Caco-2 (cell line): ENCODE data around the gene TF. TPM values are rescaled to one million over a fixed set of nuclear protein-coding genes. Genes with fewer than 3 reads are reported as not detected.

Experiments used
- BruUV-seq: library from RNA; stranded (reverse); fragments of 400-500 nt; replicated peaks from 2 replicates; lab custom pipeline; 2021; lab: Mats Ljungman, UMichigan
- CTCF ChIA-PET: fragments of 300-600 bp; sonication (Branson Sonifier 250); formaldehyde crosslinking; loops from one replicate; lab custom pipeline; 2022; ENCODE audit warnings: antibody characterized with exemption; lab: Charles Lee
- POLR2A ChIA-PET: fragments of 300-600 bp; sonication (Branson Sonifier 250); formaldehyde crosslinking; loops from one replicate; lab custom pipeline; 2022; ENCODE audit warnings: antibody characterized with exemption; lab: Charles Lee
- DNase-seq, 2 experiments: peaks; one replicate each; pipeline versions ENCODE4 v3.0.0 to v3.0.0-alpha.2; 2020 to 2022
- H3K27me3 ChIP-seq: replicated peaks from 2 replicates; pipeline ENCODE4 v1.6.0; 2011; ENCODE audit warnings: low read length; ENCODE audit not compliant: control insufficient read depth, insufficient read depth
- H3K36me3 ChIP-seq: 2 replicates; pipeline ENCODE4 v1.5.1; 2011; ENCODE audit warnings: low read length; ENCODE audit not compliant: control insufficient read depth, insufficient read depth
- H3K4me1 ChIP-seq: fragments of 250-450 bp; sonication (Bioruptor Pico); 2 replicates; pipeline ENCODE4 v1.5.1; 2020; ENCODE audit warnings: mild to moderate bottlenecking
- H3K4me3 ChIP-seq: 2 replicates; pipeline ENCODE4 v1.5.1; 2011; ENCODE audit warnings: low read depth, mild to moderate bottlenecking, control low read depth, low read length
- H3K9me3 ChIP-seq: fragments of 250-450 bp; sonication (Bioruptor Pico); 2 replicates; pipeline ENCODE4 v1.5.1; 2020; ENCODE audit warnings: mild to moderate bottlenecking, moderate library complexity
- H3K27ac Mint-ChIP-seq: one replicate; pipeline ENCODE4 v1.8.0; 2022; ENCODE audit warnings: mixed read lengths; ENCODE audit not compliant: unreplicated experiment
- H3K27me3 Mint-ChIP-seq: one replicate; pipeline ENCODE4 v1.8.0; 2022; ENCODE audit warnings: mixed read lengths; ENCODE audit not compliant: insufficient read depth, unreplicated experiment
- H3K36me3 Mint-ChIP-seq: one replicate; pipeline ENCODE4 v1.8.0; 2022; ENCODE audit warnings: mild to moderate bottlenecking, mixed read lengths; ENCODE audit not compliant: insufficient read depth, unreplicated experiment
- H3K4me1 Mint-ChIP-seq: one replicate; pipeline ENCODE4 v1.8.0; 2022; ENCODE audit warnings: low read depth, mixed read lengths; ENCODE audit not compliant: unreplicated experiment
- H3K4me3 Mint-ChIP-seq: one replicate; pipeline ENCODE4 v1.8.0; 2022; ENCODE audit warnings: mild to moderate bottlenecking, moderate library complexity, mixed read lengths; ENCODE audit not compliant: unreplicated experiment
- H3K9me3 Mint-ChIP-seq: one replicate; pipeline ENCODE4 v1.8.0; 2022; ENCODE audit warnings: mixed read lengths; ENCODE audit not compliant: unreplicated experiment
- CTCF ChIP-seq, 2 experiments: fragments of 200-600 bp in 1 of 2; IDR thresholded peaks; 1 replicate in 1 of 2; 2 replicates in 1 of 2; pipeline versions ENCODE4 v1.5.1 to v1.8.0; 2011 to 2022; ENCODE audit warnings: antibody characterized with exemption in 1 of 2, control low read depth in 1 of 2, inconsistent platforms in 1 of 2, low read depth in 1 of 2, low read length in 1 of 2, mild to moderate bottlenecking in 1 of 2, moderate library complexity in 1 of 2; ENCODE audit not compliant: insufficient read depth in 1 of 2, severe bottlenecking in 1 of 2, unreplicated experiment in 1 of 2
- intact Hi-C: fragments of 100-400 bp; cut with micrococcal nuclease; formaldehyde crosslinking; loops from one replicate; pipeline ENCODE4 v1.10.0; 2022; ENCODE audit not compliant: unreplicated experiment
- total RNA-seq: library from RNA; stranded (reverse); gene quantifications from 2 replicates; pipeline ENCODE4 v1.2.3, GENCODE V29; 2022

Gene TF
- total RNA-seq, 1 experiment from 2014 or later = 23.4 TPM

GRCh38 chr3:133832802-133833144 is 86.6 kb downstream of the TF start:
- H3K9me3 Mint-ChIP-seq = no peaks in the 10 kb centered on the region
- no peaks in the 10 kb centered on the region for H3K9me3 ChIP-seq
- H3K4me3 Mint-ChIP-seq = no peak overlapping the region
- no peaks in the 10 kb centered on the region for H3K36me3 ChIP-seq
- H3K4me1 Mint-ChIP-seq = no peaks in the 10 kb centered on the region
- intact Hi-C loops = no loop called here
- H3K27ac Mint-ChIP-seq = no peak overlapping the region
- H3K27me3 Mint-ChIP-seq = no peaks in the 10 kb centered on the region
- no peaks in the 10 kb centered on the region for H3K36me3 Mint-ChIP-seq
- TF ChIP-seq CTCF (IDR thresholded peaks at IDR 0.05; ENCODE audit: insufficient read depth in 1 of 2, low read depth in 1 of 2, low read length in 1 of 2, severe bottlenecking in 1 of 2, unreplicated experiment in 1 of 2) = no peak
- H3K4me3 ChIP-seq = no peak overlapping the region
- BruUV-seq = no TSS peak
- no peaks in the 10 kb centered on the region for H3K4me1 ChIP-seq
- no peaks in the 10 kb centered on the region for H3K27me3 ChIP-seq
- POLR2A ChIA-PET = interaction anchor here (0.5 kb wide), 1 partner anchor 171 kb away, joined by 4 read pairs; the partner anchor contains the start of gene TOPBP1
- CTCF ChIA-PET = interaction anchor here (1.0 kb wide), 2 partner anchors 13 to 166 kb away, joined by 3 read pairs; no protein-coding TSS in a partner anchor
- DNase-seq = no peak

- Histone ChIP-seq H3K4me3 (no peak overlapping the region), H3K27me3 (no peaks in the 10 kb centered on the region), H3K9me3 (no peaks in the 10 kb centered on the region), H3K36me3 (no peaks in the 10 kb centered on the region), H3K4me1 (no peaks in the 10 kb centered on the region)
- DNase-seq = no peak
- Mint-ChIP-seq H3K36me3 (no peaks in the 10 kb centered on the region), H3K9me3 (no peaks in the 10 kb centered on the region), H3K4me3 (no peak overlapping the region), H3K4me1 (no peaks in the 10 kb centered on the region), H3K27ac (no peak overlapping the region), H3K27me3 (no peaks in the 10 kb centered on the region)
- TF ChIP-seq CTCF (IDR thresholded peaks at IDR 0.05; ENCODE audit: insufficient read depth in 1 of 2, low read depth in 1 of 2, low read length in 1 of 2, severe bottlenecking in 1 of 2, unreplicated experiment in 1 of 2) = no peak
- CTCF ChIA-PET = interaction anchor here (1.0 kb wide), 1 partner anchor 166 kb away, joined by 3 read pairs; no protein-coding TSS in a partner anchor
- BruUV-seq = no TSS peak
- intact Hi-C loops = no loop called here
- POLR2A ChIA-PET = interaction anchor here (0.5 kb wide), 1 partner anchor 171 kb away, joined by 4 read pairs; the partner anchor contains the start of gene TOPBP1
These were observed 87.1 kb downstream of the TF start for GRCh38 chr3:133833267-133833666.

GRCh38 chr3:133833880-133834620 is 87.9 kb downstream of the TF start:
- peak in 1 of 2 experiments; percentile 19 for DNase-seq
- ChIA-PET CTCF (no interaction called here), POLR2A (no interaction called here)
- H3K4me3 Mint-ChIP-seq = no peak overlapping the region
- no peaks in the 10 kb centered on the region for H3K4me1 Mint-ChIP-seq
- H3K4me3 ChIP-seq = no peak overlapping the region
- no peaks in the 10 kb centered on the region for H3K27me3 ChIP-seq
- H3K27me3 Mint-ChIP-seq = no peaks in the 10 kb centered on the region
- TF ChIP-seq CTCF (IDR thresholded peaks at IDR 0.05; ENCODE audit: insufficient read depth in 1 of 2, low read depth in 1 of 2, low read length in 1 of 2, severe bottlenecking in 1 of 2, unreplicated experiment in 1 of 2) = no peak
- no peaks in the 10 kb centered on the region for H3K36me3 ChIP-seq
- no peaks in the 10 kb centered on the region for H3K4me1 ChIP-seq
- no peaks in the 10 kb centered on the region for H3K9me3 ChIP-seq
- no peak overlapping the region for H3K27ac Mint-ChIP-seq
- H3K36me3 Mint-ChIP-seq = no peaks in the 10 kb centered on the region
- intact Hi-C loops = no loop called here
- no TSS peak for BruUV-seq
- H3K9me3 Mint-ChIP-seq = no peaks in the 10 kb centered on the region
